22Rv1 (cell line): ENCODE results near the gene FLOT2.

Experiments used
- ZFX ChIP-seq: fragments of 450-650 bp; IDR thresholded peaks from 2 replicates; pipeline ENCODE4 v1.6.1; 2017; ENCODE audit warnings: antibody characterized with exemption, borderline replicate concordance
- TF ChIP-seq, protein P1 (sequence below): fragments of 450-650 bp; IDR thresholded peaks from 2 replicates; pipeline ENCODE4 v1.5.1; 2017; ENCODE audit warnings: mild to moderate bottlenecking

GRCh38 chr17:28892024-28892423 is 5.5 kb downstream of the FLOT2 start:
- TF ChIP-seq, protein P1, sequence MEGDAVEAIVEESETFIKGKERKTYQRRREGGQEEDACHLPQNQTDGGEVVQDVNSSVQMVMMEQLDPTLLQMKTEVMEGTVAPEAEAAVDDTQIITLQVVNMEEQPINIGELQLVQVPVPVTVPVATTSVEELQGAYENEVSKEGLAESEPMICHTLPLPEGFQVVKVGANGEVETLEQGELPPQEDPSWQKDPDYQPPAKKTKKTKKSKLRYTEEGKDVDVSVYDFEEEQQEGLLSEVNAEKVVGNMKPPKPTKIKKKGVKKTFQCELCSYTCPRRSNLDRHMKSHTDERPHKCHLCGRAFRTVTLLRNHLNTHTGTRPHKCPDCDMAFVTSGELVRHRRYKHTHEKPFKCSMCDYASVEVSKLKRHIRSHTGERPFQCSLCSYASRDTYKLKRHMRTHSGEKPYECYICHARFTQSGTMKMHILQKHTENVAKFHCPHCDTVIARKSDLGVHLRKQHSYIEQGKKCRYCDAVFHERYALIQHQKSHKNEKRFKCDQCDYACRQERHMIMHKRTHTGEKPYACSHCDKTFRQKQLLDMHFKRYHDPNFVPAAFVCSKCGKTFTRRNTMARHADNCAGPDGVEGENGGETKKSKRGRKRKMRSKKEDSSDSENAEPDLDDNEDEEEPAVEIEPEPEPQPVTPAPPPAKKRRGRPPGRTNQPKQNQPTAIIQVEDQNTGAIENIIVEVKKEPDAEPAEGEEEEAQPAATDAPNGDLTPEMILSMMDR, result no peak
- TF ChIP-seq ZFX, result no peak
